Motor neuron (in vitro differentiated cells): ENCODE results near the gene ADNP. TPM values are rescaled to one million over a fixed set of nuclear protein-coding genes. Genes with fewer than 3 reads are reported as not detected.

Experiments used
- ATAC-seq, 8 experiments: fragments of 200-7000 bp; cut with Tn5 transposase; replicated peaks in 6 of 8; 2 replicates each; pipeline ENCODE4 v1.8.0; 2021; ENCODE audit warnings: mild to moderate bottlenecking in 8 of 8, moderate library complexity in 8 of 8
- H3K27ac ChIP-seq, 2 donors: fragments of 250-450 bp; sonication (Bioruptor Pico); 2 replicates each; pipeline ENCODE4 v1.9.0; 2021; ENCODE audit warnings: antibody characterized with exemption in 2 of 2, mild to moderate bottlenecking in 2 of 2, moderate library complexity in 1 of 2
- H3K4me1 ChIP-seq, 2 donors: fragments of 250-450 bp; sonication (Bioruptor Pico); replicated peaks in 1 of 2; 2 replicates each; pipeline ENCODE4 v1.6.1; 2021; ENCODE audit warnings: antibody characterized with exemption in 2 of 2, mild to moderate bottlenecking in 2 of 2, moderate library complexity in 1 of 2
- H3K4me3 ChIP-seq, 5 donors: fragments of 250-450 bp; sonication (Bioruptor Pico); 2 replicates each; pipeline ENCODE4 v1.9.0; 2021; ENCODE audit warnings: antibody characterized with exemption in 5 of 5, mild to moderate bottlenecking in 5 of 5, moderate library complexity in 4 of 5
- WGBS, 10 experiments: fragments of 450-650 bp; shearing (Covaris generic); methylation state at CpG; one replicate each; pipeline ENCODE4 v1.0.0; 2022; 5-methylcytosine and 5-hydroxymethylcytosine counted together
- in situ Hi-C, 9 experiments: fragments of 400-800 bp; cut with MboI; loops; one replicate each; pipeline ENCODE4 v1.15.0; 2021; ENCODE audit warnings: low sequenced_read_pairs in 9 of 9, low pct_unique_long_range_greater_than_20kb in 2 of 9; ENCODE audit not compliant: unreplicated experiment in 9 of 9
- total RNA-seq, 8 experiments: library from RNA; unstranded; fragments of 300-600 nt; gene quantifications; 2 replicates each; pipeline versions ENCODE4 v1.2.3 to v1.2.4, GENCODE V29; 2022

Gene ADNP
- total RNA-seq, 8 experiments from 2014 or later = 11.6 to 121 (median 55.7) TPM

GRCh38 chr20:50913690-50914375, 17.4 kb downstream of the ADNP start:
- Histone ChIP-seq H3K4me1 (peaks cover 22 to 37% of the 10 kb centered on the region in 2 donors), H3K4me3 (no peak overlapping the region), H3K27ac (no peak overlapping the region)
- peak in 3 of 8 experiments; percentile 65 to 72 (median 69) for ATAC-seq
- WGBS, 10 experiments = 17 to 100% (median 82%) methylated on average over 1 to 2 of the region's 2 CpGs; no CpG with 5 or more reads in 2 of the 10 experiments
- in situ Hi-C loops = no loop called here

DNA sequence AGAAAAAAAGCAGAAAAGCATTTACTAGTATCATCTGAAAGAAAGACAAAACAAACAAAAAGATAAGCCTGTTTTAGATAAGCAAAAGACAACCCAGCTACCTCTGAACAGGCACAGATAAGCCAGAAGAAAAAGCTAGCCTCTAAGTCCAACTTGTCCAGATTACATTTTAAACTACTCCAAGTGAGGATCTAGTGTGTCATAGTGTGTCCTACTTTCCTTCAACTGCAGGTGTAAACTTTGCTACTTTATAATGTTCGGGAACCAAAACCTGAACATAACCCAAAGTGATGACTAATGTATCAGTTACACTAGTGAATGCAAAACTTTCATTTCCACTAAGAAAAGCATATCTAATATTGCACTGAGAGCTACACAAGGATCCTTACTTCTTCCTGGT, 19.5 kb downstream of the ADNP start:
- no peak overlapping the region for H3K27ac ChIP-seq
- 30 to 100% (median 82%) methylated on average over 1 of the region's 1 CpG; no CpG with 5 or more reads in 2 of the 10 experiments for WGBS, 10 experiments
- H3K4me1 ChIP-seq = peaks cover 14 to 26% of the 10 kb centered on the region in 2 donors
- in situ Hi-C loops = no loop called here
- no peak overlapping the region for H3K4me3 ChIP-seq
- ATAC-seq = no peak

DNA sequence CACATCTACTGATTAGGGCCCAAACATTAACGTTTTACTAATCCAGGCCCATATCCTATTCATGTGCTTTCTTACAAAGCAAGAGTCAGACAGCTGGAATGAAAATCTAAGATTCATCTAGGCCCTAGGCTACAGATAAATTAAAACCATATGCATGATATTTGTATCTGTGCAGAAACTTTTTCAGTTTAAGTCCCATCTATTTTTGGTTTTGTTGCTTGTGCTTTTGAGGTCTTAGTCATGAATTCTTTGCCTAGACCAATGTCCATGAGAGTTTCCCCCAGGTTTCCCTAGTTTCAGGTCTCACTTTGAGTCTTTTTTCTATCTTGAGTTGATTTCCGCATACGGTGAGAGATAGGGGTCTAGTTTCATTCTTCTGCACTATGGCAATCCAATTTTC, 20.2 kb downstream of the ADNP start:
- WGBS, 10 experiments = 20 to 100% (median 77%) methylated on average over 2 to 3 of the region's 3 CpGs; no CpG with 5 or more reads in 1 of the 10 experiments
- Histone ChIP-seq H3K4me3 (no peak overlapping the region), H3K4me1 (peaks cover 7 to 19% of the 10 kb centered on the region in 2 donors), H3K27ac (no peak overlapping the region)
- ATAC-seq = peak in 3 of 8 experiments; percentile 49 to 65 (median 58)
- in situ Hi-C loops = no loop called here

- in situ Hi-C loops = no loop called here
- ATAC-seq = no peak
- Histone ChIP-seq H3K27ac (no peak overlapping the region), H3K4me3 (no peak overlapping the region), H3K4me1 (peaks cover 6 to 9% of the 10 kb centered on the region in 2 donors)
- WGBS, 10 experiments = 85 to 100% (median 96%) methylated on average over 1 to 3 of the region's 3 CpGs; no CpG with 5 or more reads in 2 of the 10 experiments
Measured at GRCh38 chr20:50909413-50909812, 21.8 kb downstream of the ADNP start.

- H3K4me3 ChIP-seq = no peak overlapping the region
- 79 to 100% (median 96%) methylated on average over 1 to 6 of the region's 6 CpGs; no CpG with 5 or more reads in 4 of the 10 experiments for WGBS, 10 experiments
- H3K27ac ChIP-seq = no peak overlapping the region
- peaks cover 0 to 6% of the 10 kb centered on the region in 2 donors for H3K4me1 ChIP-seq
- no peak for ATAC-seq
- in situ Hi-C loops = no loop called here
Measured at GRCh38 chr20:50904067-50904570, 27.1 kb downstream of the ADNP start.

DNA sequence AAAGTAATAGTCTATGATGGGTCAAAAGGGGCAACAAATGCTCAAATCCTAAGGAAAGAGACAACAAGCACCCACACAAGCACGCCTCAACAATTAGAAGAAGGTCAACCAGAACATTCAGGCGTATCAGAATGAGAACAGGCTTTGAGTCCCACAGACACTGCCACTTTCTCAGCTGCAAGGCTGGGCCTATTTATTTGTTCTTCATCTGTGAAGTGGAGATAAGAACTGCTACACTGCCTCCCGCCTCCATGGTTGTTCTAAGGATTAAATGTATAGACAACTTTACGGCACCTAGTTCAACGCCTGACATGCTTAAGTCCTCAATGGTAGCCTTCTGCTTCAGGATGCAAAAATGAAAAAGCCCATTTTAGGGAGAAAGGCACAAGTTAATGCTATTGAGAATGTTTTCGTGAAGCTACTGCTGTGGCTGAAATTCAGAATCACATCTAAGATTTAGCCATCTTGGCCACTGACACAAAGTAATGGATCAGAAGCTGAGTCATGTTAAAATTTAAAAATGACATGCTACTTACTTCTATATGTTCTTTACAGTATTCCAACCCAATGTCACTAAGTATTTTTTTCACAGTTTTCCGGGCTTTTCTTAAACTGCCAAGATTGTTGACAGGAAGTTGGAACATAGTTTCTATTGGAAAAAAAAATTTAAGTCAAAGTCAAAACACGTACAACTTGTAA, 27.7 kb downstream of the ADNP start:
- H3K27ac ChIP-seq = no peak overlapping the region
- ATAC-seq = no peak
- in situ Hi-C loops = no loop called here
- H3K4me1 ChIP-seq = peaks cover under 1 to 6% of the 10 kb centered on the region in 2 donors
- H3K4me3 ChIP-seq = no peak overlapping the region
- 42 to 100% (median 80%) methylated on average over 1 to 8 of the region's 8 CpGs; no CpG with 5 or more reads in 1 of the 10 experiments for WGBS, 10 experiments

DNA sequence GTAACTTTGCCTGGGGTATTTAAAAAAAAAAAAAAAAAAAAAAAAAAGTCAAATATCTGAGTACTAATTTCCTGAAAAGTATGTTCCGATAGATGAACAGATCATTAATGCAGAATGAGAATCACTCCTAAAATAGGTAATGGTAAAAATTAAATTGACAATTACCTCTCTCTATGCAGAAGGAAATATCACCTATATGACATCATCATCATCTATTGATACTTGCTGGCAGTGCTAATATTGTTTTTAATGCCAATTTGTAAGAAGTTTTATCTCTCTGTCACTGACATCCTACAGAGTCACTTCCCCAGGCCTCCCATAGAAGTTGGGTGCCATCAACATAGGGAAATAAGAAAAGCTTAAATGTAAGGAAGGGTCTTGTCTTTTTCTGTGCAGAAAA, 29.9 kb downstream of the ADNP start:
- Histone ChIP-seq H3K4me3 (no peak overlapping the region), H3K4me1 (peaks cover 2 to 4% of the 10 kb centered on the region in 2 donors), H3K27ac (no peak overlapping the region)
- 85 to 100% (median 100%) methylated on average over 1 of the region's 1 CpG; no CpG with 5 or more reads in 1 of the 10 experiments for WGBS, 10 experiments
- in situ Hi-C loops = no loop called here
- ATAC-seq = no peak

DNA sequence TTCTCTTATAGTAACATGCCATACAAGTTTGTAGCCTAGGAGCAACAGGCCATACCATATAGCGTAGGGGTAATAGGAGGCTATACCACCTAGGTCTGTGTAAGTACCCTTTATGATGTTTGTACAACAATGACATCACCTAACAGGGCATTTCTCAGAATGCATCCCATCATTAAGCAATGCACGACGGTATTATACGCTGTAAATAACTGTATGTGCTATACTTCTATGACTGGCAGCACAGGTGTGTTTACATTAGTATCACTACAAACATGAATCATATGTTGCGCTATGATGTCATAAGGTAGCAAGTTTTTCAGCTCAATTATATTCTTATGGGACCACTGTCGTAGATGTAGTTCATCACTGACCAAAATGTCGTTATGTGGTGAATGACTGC, 31.0 kb downstream of the ADNP start:
- in situ Hi-C loops = no loop called here
- 93 to 100% (median 100%) methylated on average over 1 to 7 of the region's 7 CpGs for WGBS, 10 experiments
- H3K27ac ChIP-seq = no peak overlapping the region
- H3K4me1 ChIP-seq = peaks cover 0 to 4% of the 10 kb centered on the region in 2 donors
- peak in 1 of 8 experiments; percentile 41 for ATAC-seq
- no peak overlapping the region for H3K4me3 ChIP-seq

DNA sequence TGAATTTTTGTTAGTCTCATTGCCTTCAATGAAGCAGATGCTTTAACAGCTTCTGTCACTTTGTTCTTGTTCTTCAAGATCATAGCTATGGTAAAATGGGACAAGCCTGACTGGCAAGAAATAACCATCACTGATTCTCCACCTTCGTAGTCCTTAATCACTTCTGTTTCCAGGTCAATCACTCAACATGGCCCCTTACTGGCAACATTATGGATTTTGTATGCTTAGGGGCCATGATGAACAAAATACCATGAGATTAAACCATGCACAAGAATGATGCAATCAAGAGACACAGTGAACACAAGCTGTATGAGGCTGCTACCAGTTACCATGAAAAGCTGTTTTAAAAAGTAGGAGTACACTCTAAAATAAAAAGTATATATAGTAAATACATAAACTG, 32.8 kb downstream of the ADNP start:
- peak in 3 of 8 experiments; percentile 52 to 77 (median 59) for ATAC-seq
- Histone ChIP-seq H3K4me3 (no peak overlapping the region), H3K4me1 (peaks cover 0 to 4% of the 10 kb centered on the region in 2 donors), H3K27ac (peak overlapping the region in 1 of 2 donors; percentile 64)
- WGBS, 10 experiments = 60 to 100% (median 100%) methylated on average over 1 of the region's 1 CpG; no CpG with 5 or more reads in 3 of the 10 experiments
- in situ Hi-C loops = no loop called here

DNA sequence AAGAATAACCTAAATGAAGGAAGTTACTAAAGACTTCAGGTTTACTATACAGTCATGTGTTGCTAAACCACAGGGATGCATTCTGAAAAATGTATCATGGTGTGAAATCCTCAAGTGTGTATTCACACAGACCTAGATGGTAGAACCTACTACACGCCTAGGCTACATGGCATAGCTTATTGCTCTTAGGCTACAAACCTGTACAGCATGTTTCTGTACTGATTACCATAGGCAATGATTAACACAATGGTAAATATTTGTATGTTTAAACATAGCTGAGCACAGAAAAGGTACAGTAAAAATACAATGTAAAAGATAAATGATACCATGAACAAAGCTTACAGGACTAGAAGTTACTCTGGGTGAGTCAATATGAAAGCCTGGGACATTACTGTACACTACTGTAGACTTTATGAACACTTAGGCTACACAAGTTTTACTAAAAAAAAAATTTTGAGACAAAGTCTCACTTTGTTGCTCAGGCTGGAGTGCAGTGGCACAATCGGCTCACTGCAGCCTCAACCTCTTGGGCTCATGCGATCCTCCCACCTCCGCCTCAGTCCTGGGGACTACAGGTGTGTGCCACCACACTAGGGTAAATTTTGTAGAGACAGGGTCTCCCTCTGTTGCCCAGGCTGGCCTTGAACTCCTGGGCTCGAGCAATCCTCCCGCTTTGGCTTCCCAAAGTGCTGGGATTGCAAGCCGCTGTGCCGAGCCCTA, 36.0 kb downstream of the ADNP start:
- in situ Hi-C loops = no loop called here
- 60 to 100% (median 92%) methylated on average over 1 to 8 of the region's 8 CpGs for WGBS, 10 experiments
- ATAC-seq = peak in 1 of 8 experiments; percentile 16
- Histone ChIP-seq H3K4me1 (peaks cover 0 to 4% of the 10 kb centered on the region in 2 donors), H3K27ac (no peak overlapping the region), H3K4me3 (no peak overlapping the region)

GRCh38 chr20:50893620-50894019, 37.6 kb downstream of the ADNP start:
- no peak for ATAC-seq
- in situ Hi-C loops = no loop called here
- WGBS, 10 experiments = 80 to 100% (median 100%) methylated on average over 1 to 5 of the region's 7 CpGs; no CpG with 5 or more reads in 3 of the 10 experiments
- H3K27ac ChIP-seq = no peak overlapping the region
- no peak overlapping the region for H3K4me3 ChIP-seq
- peaks cover 0 to 4% of the 10 kb centered on the region in 2 donors for H3K4me1 ChIP-seq

GRCh38 chr20:50892394-50892793, 38.8 kb downstream of the ADNP start:
- no peaks in the 10 kb centered on the region for H3K4me1 ChIP-seq
- 82 to 100% (median 97%) methylated on average over 2 to 7 of the region's 8 CpGs; no CpG with 5 or more reads in 2 of the 10 experiments for WGBS, 10 experiments
- in situ Hi-C loops = no loop called here
- H3K27ac ChIP-seq = no peak overlapping the region
- no peak for ATAC-seq
- H3K4me3 ChIP-seq = no peak overlapping the region
